Astrocyte (in vitro differentiated cells and primary cell): ENCODE measurements around the gene ZNF407. TPM values are rescaled to one million over a fixed set of nuclear protein-coding genes. Genes with fewer than 3 reads are reported as not detected.
A peak's percentile ranks its signal among the peaks of the same experiment; 100 is the strongest.

Experiments used
- DNase-seq: peaks from one replicate; pipeline ENCODE4 v3.0.0-alpha.2; 2010; ENCODE audit warnings: low read depth
- FAIRE-seq: peaks from 2 replicates; lab custom pipeline; 2011; peaks lifted over from hg19 to GRCh38; lab: Jason Lieb, UNC
- H2AFZ ChIP-seq: 2 replicates; pipeline ENCODE4 v1.6.0; 2012; ENCODE audit warnings: low read depth, low read length, inconsistent platforms
- H3K27ac ChIP-seq: 2 replicates; pipeline ENCODE4 v1.5.1; 2011; ENCODE audit warnings: low read depth, low read length, inconsistent platforms
- H3K27me3 ChIP-seq: 2 replicates; pipeline ENCODE4 v1.6.0; 2011; ENCODE audit warnings: low read length, inconsistent platforms; ENCODE audit not compliant: insufficient read depth
- H3K36me3 ChIP-seq: 2 replicates; pipeline ENCODE4 v1.5.1; 2011; ENCODE audit warnings: low read length, inconsistent platforms; ENCODE audit not compliant: insufficient read depth
- H3K4me1 ChIP-seq: 2 replicates; pipeline ENCODE4 v1.5.1; 2011; ENCODE audit warnings: low read length, inconsistent platforms; ENCODE audit not compliant: insufficient read depth
- H3K4me2 ChIP-seq: 2 replicates; pipeline ENCODE4 v1.6.0; 2012; ENCODE audit warnings: low read length, inconsistent platforms
- H3K4me3 ChIP-seq: 2 replicates; pipeline ENCODE4 v1.5.1; 2011; ENCODE audit warnings: low read depth, mild to moderate bottlenecking, low read length, inconsistent platforms; ENCODE audit not compliant: insufficient read depth
- H3K79me2 ChIP-seq: 2 replicates; pipeline ENCODE4 v1.6.0; 2012; ENCODE audit warnings: mild to moderate bottlenecking, low read length, inconsistent platforms; ENCODE audit not compliant: insufficient read depth
- H3K9ac ChIP-seq: 2 replicates; pipeline ENCODE4 v1.6.0; 2012; ENCODE audit warnings: mild to moderate bottlenecking, low read length, inconsistent platforms
- H3K9me3 ChIP-seq: 2 replicates; pipeline ENCODE4 v1.5.1; 2012; ENCODE audit warnings: low read depth, mild to moderate bottlenecking, low read length, inconsistent platforms; ENCODE audit not compliant: insufficient read depth
- H4K20me1 ChIP-seq: 2 replicates; pipeline ENCODE4 v1.6.0; 2012; ENCODE audit warnings: low read length, inconsistent platforms; ENCODE audit not compliant: insufficient read depth
- H3K27ac Mint-ChIP-seq: one replicate; pipeline ENCODE4 v1.8.0; 2021; ENCODE audit warnings: mild to moderate bottlenecking, mixed read lengths; ENCODE audit not compliant: unreplicated experiment
- H3K27me3 Mint-ChIP-seq: one replicate; pipeline ENCODE4 v1.8.0; 2021; ENCODE audit warnings: low read depth, mixed read lengths; ENCODE audit not compliant: unreplicated experiment
- H3K36me3 Mint-ChIP-seq: one replicate; pipeline ENCODE4 v1.8.0; 2021; ENCODE audit warnings: low read depth, mixed read lengths; ENCODE audit not compliant: unreplicated experiment
- H3K4me1 Mint-ChIP-seq: one replicate; pipeline ENCODE4 v1.8.0; 2021; ENCODE audit warnings: low read depth, mixed read lengths; ENCODE audit not compliant: unreplicated experiment
- H3K4me3 Mint-ChIP-seq: one replicate; pipeline ENCODE4 v1.8.0; 2021; ENCODE audit warnings: mild to moderate bottlenecking, moderate library complexity, mixed read lengths; ENCODE audit not compliant: unreplicated experiment
- H3K9me3 Mint-ChIP-seq: one replicate; pipeline ENCODE4 v1.8.0; 2021; ENCODE audit warnings: mild to moderate bottlenecking, mixed read lengths; ENCODE audit not compliant: unreplicated experiment
- EZH2 ChIP-seq: IDR thresholded peaks from 2 replicates; pipeline ENCODE4 v1.6.1; 2012; ENCODE audit warnings: mild to moderate bottlenecking, low read length, inconsistent platforms; ENCODE audit not compliant: insufficient read depth
- total RNA-seq: library from RNA; stranded (reverse); gene quantifications from 2 replicates; pipeline ENCODE4 v1.2.1, GENCODE V29; 2021
- TF ChIP-seq, protein P1 (sequence below): IDR thresholded peaks from 2 replicates; pipeline ENCODE4 v1.5.1; 2011; ENCODE audit warnings: low read depth, mild to moderate bottlenecking, inconsistent platforms, low read length, moderate library complexity; ENCODE audit not compliant: insufficient read depth

ZNF407 gene
- total RNA-seq, 1 donor from 2014 or later: 13.8 TPM

DNA sequence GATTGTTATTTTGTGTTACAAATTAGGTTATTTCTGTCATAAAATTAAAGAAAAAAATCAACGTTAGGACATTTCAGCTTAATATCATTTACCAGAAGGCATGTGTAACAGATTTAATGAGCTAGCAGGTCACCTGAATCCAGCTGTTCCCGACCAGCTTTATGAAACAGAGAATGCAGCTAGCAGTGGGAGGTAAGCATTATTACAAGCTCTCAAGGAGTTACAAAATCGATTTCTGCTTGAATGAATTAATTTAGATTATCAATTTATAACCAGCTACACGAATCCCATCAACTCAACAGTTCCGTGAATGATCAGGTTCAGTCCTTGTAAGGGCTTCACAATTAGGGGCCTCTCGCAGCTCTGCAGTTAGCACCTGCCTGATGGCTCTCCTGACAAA, 399.3 kb downstream of the ZNF407 start:
- Mint-ChIP-seq H3K27ac (no peak overlapping the region), H3K36me3 (no peaks in the 10 kb centered on the region), H3K4me1 (peaks cover 20% of the 10 kb centered on the region), H3K9me3 (no peaks in the 10 kb centered on the region), H3K4me3 (no peak overlapping the region), H3K27me3 (no peaks in the 10 kb centered on the region)
- no peaks in the 10 kb centered on the region for H3K27me3 ChIP-seq
- H3K79me2 ChIP-seq: no peaks in the 10 kb centered on the region
- no peaks in the 10 kb centered on the region for H4K20me1 ChIP-seq
- no peak overlapping the region for H3K9ac ChIP-seq
- no peak for TF ChIP-seq EZH2
- TF ChIP-seq, protein P1, sequence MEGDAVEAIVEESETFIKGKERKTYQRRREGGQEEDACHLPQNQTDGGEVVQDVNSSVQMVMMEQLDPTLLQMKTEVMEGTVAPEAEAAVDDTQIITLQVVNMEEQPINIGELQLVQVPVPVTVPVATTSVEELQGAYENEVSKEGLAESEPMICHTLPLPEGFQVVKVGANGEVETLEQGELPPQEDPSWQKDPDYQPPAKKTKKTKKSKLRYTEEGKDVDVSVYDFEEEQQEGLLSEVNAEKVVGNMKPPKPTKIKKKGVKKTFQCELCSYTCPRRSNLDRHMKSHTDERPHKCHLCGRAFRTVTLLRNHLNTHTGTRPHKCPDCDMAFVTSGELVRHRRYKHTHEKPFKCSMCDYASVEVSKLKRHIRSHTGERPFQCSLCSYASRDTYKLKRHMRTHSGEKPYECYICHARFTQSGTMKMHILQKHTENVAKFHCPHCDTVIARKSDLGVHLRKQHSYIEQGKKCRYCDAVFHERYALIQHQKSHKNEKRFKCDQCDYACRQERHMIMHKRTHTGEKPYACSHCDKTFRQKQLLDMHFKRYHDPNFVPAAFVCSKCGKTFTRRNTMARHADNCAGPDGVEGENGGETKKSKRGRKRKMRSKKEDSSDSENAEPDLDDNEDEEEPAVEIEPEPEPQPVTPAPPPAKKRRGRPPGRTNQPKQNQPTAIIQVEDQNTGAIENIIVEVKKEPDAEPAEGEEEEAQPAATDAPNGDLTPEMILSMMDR: no peak
- no peaks in the 10 kb centered on the region for H3K36me3 ChIP-seq
- H3K4me2 ChIP-seq: no peak overlapping the region
- H3K9me3 ChIP-seq: no peaks in the 10 kb centered on the region
- no peak for FAIRE-seq
- no peak overlapping the region for H3K4me3 ChIP-seq
- no peak for DNase-seq
- H3K4me1 ChIP-seq: peaks cover 10% of the 10 kb centered on the region
- no peak overlapping the region for H3K27ac ChIP-seq
- H2AFZ ChIP-seq: no peak overlapping the region

DNA sequence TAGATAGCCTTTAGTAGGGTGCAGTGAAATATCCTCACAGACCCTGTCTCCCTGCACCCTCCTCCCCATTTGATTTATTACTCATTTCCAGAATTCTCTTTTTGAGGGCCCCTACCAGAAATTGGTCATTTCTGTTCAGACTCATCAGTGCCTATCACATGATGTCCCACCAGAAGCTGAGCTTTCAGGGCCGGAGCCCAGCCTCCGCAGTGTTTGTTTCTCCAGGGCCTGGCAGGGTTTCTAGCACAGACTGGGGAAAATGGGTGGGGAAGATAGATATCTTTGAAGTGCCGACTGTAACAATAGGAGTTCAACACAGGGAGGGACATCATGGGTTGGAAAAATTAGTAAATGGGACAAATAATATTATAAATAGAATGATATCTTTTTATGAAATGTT, 403.2 kb downstream of the ZNF407 start:
- no peaks in the 10 kb centered on the region for H3K4me1 ChIP-seq
- H3K9ac ChIP-seq: no peak overlapping the region
- H3K9me3 ChIP-seq: no peaks in the 10 kb centered on the region
- no peaks in the 10 kb centered on the region for H3K36me3 ChIP-seq
- DNase-seq (no peak), FAIRE-seq (no peak)
- Mint-ChIP-seq H3K27ac (no peak overlapping the region), H3K4me3 (no peak overlapping the region), H3K4me1 (peaks cover 4% of the 10 kb centered on the region), H3K9me3 (no peaks in the 10 kb centered on the region), H3K36me3 (no peaks in the 10 kb centered on the region), H3K27me3 (no peaks in the 10 kb centered on the region)
- H3K79me2 ChIP-seq: no peaks in the 10 kb centered on the region
- TF ChIP-seq, protein P1: no peak
- no peaks in the 10 kb centered on the region for H4K20me1 ChIP-seq
- H3K4me2 ChIP-seq: no peak overlapping the region
- no peak overlapping the region for H2AFZ ChIP-seq
- no peak overlapping the region for H3K4me3 ChIP-seq
- no peaks in the 10 kb centered on the region for H3K27me3 ChIP-seq
- no peak overlapping the region for H3K27ac ChIP-seq

DNA sequence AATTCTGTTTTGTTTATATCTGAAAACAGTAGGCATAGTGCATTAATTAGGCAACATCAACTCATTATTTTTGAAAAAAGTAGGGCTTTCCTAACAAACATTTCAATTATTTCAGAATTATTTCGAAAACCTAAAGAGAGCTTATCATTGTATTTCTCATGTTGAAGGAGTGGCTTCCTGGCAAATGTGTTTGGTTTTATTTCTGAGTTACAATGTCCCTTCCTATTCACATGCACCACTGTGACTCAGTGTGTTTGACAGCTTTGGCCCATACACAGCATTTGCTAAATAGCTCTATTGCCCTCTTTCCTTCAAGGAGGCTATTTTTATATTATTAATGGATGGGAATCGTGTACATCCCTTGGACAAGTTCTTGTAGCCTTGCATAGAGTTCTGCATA, 405.4 kb downstream of the ZNF407 start:
- TF ChIP-seq EZH2: no peak
- TF ChIP-seq, protein P1: no peak
- Histone ChIP-seq H3K4me3 (no peak overlapping the region), H3K36me3 (no peaks in the 10 kb centered on the region), H4K20me1 (no peaks in the 10 kb centered on the region), H3K9me3 (no peaks in the 10 kb centered on the region), H3K4me2 (no peak overlapping the region), H3K27me3 (no peaks in the 10 kb centered on the region), H3K27ac (no peak overlapping the region), H3K79me2 (no peaks in the 10 kb centered on the region), H3K9ac (no peak overlapping the region), H2AFZ (no peak overlapping the region), H3K4me1 (no peaks in the 10 kb centered on the region)
- no peaks in the 10 kb centered on the region for H3K9me3 Mint-ChIP-seq
- DNase-seq: peak; percentile 35
- no peaks in the 10 kb centered on the region for H3K36me3 Mint-ChIP-seq
- peak; percentile 43 for FAIRE-seq
- H3K27ac Mint-ChIP-seq: no peak overlapping the region
- no peak overlapping the region for H3K4me3 Mint-ChIP-seq
- H3K4me1 Mint-ChIP-seq: no peaks in the 10 kb centered on the region
- H3K27me3 Mint-ChIP-seq: no peaks in the 10 kb centered on the region
